Adipocyte (in vitro differentiated cells): Measurements from ENCODE around the gene EIPR1.
"Not testable (repeated sequence)": the region's sequence is repeated elsewhere in the genome, so short reads cannot be mapped to it uniquely, and the experiment has no call there.

Source experiments
- DNase-seq: peaks from one replicate; pipeline ENCODE4 v3.0.0-alpha.2; 2015; ENCODE audit warnings: low read depth
- H3K27me3 ChIP-seq: replicated peaks from 2 replicates; pipeline ENCODE4 v1.7.0; 2013; ENCODE audit warnings: mild to moderate bottlenecking, low read length, moderate library complexity; ENCODE audit not compliant: control insufficient read depth, insufficient read depth
- H3K36me3 ChIP-seq: 2 replicates; pipeline ENCODE4 v1.7.0; 2013; ENCODE audit warnings: low read length, mild to moderate bottlenecking, moderate library complexity; ENCODE audit not compliant: control insufficient read depth, insufficient read depth, severe bottlenecking
- H3K4me1 ChIP-seq: 2 replicates; pipeline ENCODE4 v1.7.0; 2013; ENCODE audit warnings: mild to moderate bottlenecking, low read length, moderate library complexity; ENCODE audit not compliant: control insufficient read depth, insufficient read depth
- H3K4me3 ChIP-seq: 2 replicates; pipeline ENCODE4 v1.7.0; 2013; ENCODE audit warnings: mild to moderate bottlenecking, low read length, moderate library complexity
- H3K9ac ChIP-seq: 2 replicates; pipeline ENCODE4 v1.7.0; 2013; ENCODE audit warnings: mild to moderate bottlenecking, low read length, moderate library complexity
- H3K9me3 ChIP-seq: 2 replicates; pipeline ENCODE4 v1.7.0; 2013; ENCODE audit warnings: mild to moderate bottlenecking, low read length, moderate library complexity; ENCODE audit not compliant: control insufficient read depth

EIPR1 gene

DNA sequence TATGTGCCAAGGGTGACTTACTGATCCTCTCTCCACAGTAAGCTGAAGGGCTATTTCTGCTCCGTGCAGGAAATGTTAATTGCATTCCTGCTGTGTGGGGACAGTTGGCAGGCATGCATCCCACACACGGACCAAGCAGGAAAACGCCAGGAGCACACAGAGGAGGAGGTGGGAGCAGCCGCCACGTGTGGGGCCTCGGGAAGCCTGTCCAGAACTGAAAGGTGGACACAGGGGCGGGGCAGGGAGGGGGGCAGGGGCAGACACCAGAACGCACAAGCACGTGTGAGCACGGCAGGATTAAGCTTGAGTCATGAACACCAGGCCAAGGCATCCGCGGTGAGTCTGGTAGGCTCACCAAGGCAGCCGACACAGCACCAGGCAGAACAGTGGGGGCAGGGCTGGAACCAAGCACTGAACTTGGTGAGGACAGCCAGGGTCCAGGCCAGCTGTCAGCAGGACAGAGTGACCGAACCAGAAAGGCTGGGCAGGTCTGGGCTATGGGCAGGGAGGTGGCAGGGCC, 177.1 kb downstream of the EIPR1 start:
- no peaks in the 10 kb centered on the region for H3K9me3 ChIP-seq
- H3K4me3 ChIP-seq = no peak overlapping the region
- no peak overlapping the region for H3K9ac ChIP-seq
- no peaks in the 10 kb centered on the region for H3K4me1 ChIP-seq
- peaks cover 8% of the 10 kb centered on the region for H3K36me3 ChIP-seq
- DNase-seq = no peak
- no peaks in the 10 kb centered on the region for H3K27me3 ChIP-seq

DNA sequence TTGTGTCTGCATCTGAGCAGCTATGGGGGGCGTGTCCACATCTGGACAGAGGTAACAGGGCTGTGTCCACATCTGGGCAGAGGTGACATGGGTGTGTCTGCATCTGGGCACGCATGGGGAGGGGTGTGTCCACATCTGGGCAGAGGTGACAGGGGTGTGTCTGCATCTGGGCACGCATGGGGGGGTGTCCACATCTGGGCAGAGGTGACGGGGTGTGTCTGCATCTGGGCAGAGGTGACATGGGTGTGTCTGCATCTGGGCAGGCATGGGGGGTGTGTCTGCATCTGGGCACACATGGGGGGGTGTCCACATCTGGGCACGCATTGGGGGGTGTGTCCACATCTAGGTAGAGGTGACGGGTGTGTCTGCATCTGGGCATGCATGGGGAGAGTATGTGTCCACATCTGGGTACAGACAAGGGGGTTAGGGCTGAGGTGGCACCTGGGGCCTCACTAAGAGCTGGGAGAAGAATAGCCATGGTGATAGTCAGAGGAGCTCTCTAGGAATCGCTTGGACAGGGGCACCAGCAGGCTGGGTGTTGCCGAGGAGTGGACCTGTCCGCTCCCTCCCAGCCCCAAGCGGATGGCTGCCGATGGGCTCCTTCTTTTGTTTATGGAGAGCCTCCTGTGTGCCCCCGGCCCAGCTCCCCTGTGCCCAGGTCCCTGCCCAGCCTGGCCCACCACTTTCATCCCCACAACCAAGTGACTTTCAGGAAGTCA, 177.8 kb downstream of the EIPR1 start:
- DNase-seq = no peak
- H3K36me3 ChIP-seq = peaks cover 14% of the 10 kb centered on the region
- H3K9me3 ChIP-seq = no peaks in the 10 kb centered on the region
- H3K27me3 ChIP-seq = no peaks in the 10 kb centered on the region
- H3K9ac ChIP-seq = no peak overlapping the region
- H3K4me1 ChIP-seq = no peaks in the 10 kb centered on the region
- no peak overlapping the region for H3K4me3 ChIP-seq

DNA sequence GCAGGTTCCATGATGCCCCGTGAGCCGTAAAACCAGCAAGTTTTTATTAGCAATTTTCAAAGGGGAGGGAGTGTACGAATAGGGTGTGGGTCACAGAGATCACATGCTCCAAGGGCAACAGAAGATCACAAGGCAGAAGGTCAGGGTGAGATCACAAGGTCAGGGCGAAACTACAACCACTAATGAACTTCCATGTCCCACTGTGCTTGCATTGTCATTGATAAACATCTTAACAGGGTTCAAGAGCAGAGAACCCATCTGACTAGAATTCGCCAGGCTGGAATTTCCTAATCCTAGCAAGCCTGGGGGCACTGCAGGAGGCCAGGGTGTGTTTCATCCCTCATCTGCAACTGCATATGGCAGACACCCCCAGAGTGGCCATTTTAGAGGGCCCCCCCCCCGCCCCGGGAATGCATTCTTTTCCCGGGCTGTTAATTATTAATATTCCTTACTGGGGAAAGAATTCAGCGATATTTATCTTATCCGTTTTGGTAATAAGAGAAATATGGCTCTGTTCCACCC, 178.9 kb downstream of the EIPR1 start:
- not testable (repeated sequence) for H3K9me3 ChIP-seq, H3K27me3 ChIP-seq, H3K9ac ChIP-seq, DNase-seq, H3K4me3 ChIP-seq, H3K4me1 ChIP-seq
- peaks cover 15% of the 10 kb centered on the region for H3K36me3 ChIP-seq

DNA sequence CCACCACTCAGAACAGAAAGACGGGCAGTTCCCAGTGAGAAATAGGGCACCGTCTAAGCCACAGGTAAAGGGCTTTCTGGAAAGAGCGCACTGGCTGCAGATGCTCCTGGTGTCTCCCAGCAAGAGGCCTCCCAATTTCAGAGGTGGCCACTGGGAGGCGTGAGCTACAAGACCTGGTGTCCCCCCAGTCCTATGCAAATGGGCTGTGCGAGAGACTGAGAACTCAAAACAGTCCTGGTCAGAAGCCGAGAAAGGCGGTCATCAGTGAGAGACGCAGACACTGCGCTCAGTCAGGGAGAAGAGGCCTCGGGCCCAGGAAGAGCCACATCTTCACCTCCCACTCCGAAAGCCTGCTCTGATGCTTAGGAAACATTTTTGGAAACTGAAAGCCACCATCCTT, 179.5 kb downstream of the EIPR1 start:
- H3K4me1 ChIP-seq = no peaks in the 10 kb centered on the region
- H3K9ac ChIP-seq = no peak overlapping the region
- no peak overlapping the region for H3K4me3 ChIP-seq
- no peak for DNase-seq
- no peaks in the 10 kb centered on the region for H3K9me3 ChIP-seq
- H3K36me3 ChIP-seq = peaks cover 15% of the 10 kb centered on the region
- no peaks in the 10 kb centered on the region for H3K27me3 ChIP-seq

DNA sequence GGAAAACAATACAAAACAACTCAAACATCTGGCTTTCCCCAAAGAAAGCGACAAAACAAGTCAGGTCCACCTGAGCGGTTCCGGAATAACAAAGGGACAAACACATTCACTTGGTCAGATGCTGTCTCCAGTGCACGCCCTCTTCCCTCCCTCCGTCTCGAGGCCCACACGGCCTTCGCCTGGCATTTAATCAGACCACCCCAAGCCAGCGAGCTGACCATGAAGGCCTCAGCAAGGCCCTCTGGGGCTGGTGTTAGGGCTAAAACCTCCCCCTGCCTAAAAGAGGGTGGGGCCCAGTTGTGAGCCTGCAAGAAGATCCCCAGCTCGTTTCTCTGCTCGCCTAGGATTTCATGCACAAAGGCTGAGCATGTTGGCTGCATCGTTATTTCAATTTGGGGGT, 180.3 kb downstream of the EIPR1 start:
- Histone ChIP-seq H3K9ac (no peak overlapping the region), H3K27me3 (no peaks in the 10 kb centered on the region), H3K4me1 (no peaks in the 10 kb centered on the region), H3K36me3 (peaks cover 21% of the 10 kb centered on the region), H3K9me3 (no peaks in the 10 kb centered on the region), H3K4me3 (no peak overlapping the region)
- no peak for DNase-seq

DNA sequence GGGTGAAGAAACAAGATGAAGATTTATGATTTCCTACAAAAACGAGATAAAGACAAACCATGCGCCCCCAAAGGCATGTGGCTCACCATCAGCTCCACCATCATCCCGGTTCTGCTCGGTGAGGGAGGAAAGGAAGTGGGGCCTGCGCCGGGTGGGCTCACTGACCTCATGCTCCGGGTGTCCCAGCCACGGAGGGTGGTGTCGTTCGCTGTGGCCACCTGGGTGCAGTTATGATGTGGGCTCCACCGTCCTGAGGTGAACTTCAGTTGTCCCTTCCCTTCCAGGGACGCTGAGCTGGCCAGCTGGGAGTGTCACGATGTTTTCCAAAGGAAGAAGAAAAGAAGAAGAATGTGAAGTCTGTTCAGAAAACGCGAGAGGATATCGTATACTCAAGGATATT, 180.9 kb downstream of the EIPR1 start:
- Histone ChIP-seq H3K4me1 (no peaks in the 10 kb centered on the region), H3K4me3 (no peak overlapping the region), H3K36me3 (peaks cover 26% of the 10 kb centered on the region), H3K9ac (no peak overlapping the region), H3K9me3 (no peaks in the 10 kb centered on the region), H3K27me3 (no peaks in the 10 kb centered on the region)
- DNase-seq = no peak

DNA sequence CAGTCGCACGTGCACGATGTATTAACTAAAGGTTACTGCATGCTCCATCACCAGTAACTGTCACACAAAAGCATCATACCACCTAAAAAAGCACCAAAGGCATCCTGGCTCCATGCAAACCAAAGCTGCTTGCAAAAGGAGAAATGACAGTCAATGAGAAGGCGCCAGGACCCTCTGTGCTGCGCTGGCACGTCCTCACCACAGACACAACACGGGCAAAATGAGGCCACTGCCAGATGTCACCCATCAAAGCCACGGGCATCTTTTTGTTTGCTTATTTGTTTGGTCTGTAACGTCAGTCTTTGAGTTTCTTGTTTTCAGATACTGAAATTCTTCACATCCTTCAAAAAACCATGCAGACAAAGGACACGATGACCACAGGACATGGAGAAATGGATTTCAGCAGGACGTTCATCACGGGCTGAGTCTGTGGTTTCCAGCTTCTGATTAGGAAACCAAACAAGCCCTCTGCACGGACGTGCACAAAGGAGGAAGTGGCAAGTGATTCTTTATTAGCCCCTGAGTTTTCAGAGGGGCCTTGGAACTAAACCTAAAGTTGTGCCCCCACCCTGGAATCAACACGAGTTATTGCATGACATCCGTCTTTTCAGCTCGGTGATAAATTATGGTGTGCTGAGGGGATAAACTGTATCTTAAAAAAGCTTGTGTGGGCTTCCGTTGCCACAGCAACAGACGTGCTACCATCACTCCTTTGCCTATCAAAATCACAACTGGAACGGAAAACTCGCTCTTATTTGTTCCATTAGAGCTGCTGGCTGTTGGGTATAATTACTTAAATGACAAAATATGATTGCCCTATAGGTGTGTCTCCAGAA, 181.8 kb downstream of the EIPR1 start:
- DNase-seq = no peak
- H3K4me3 ChIP-seq = no peak overlapping the region
- H3K9me3 ChIP-seq = no peaks in the 10 kb centered on the region
- no peaks in the 10 kb centered on the region for H3K4me1 ChIP-seq
- peaks cover 33% of the 10 kb centered on the region for H3K36me3 ChIP-seq
- H3K27me3 ChIP-seq = no peaks in the 10 kb centered on the region
- no peak overlapping the region for H3K9ac ChIP-seq

DNA sequence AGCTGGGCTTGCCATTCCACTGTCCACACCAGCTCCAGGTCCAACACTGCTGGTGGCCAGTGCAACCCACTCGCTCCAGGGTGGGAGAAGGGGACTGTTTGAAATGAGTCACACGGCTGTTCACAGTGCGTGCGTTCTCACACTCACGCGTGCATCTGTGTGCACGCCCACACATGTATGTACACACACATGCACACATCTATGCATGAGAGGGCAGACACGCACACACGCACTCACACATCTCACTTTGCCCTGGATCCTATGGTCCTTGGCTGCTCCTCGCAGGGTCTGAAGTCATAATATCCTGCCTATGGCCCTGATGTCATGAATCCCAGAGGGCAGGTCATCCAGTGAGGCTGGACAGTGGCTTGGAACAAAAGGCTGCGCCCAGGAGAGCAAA, 182.8 kb downstream of the EIPR1 start:
- no peak overlapping the region for H3K9ac ChIP-seq
- no peaks in the 10 kb centered on the region for H3K9me3 ChIP-seq
- DNase-seq = no peak
- H3K4me3 ChIP-seq = no peak overlapping the region
- H3K36me3 ChIP-seq = peaks cover 33% of the 10 kb centered on the region
- no peaks in the 10 kb centered on the region for H3K4me1 ChIP-seq
- no peaks in the 10 kb centered on the region for H3K27me3 ChIP-seq

DNA sequence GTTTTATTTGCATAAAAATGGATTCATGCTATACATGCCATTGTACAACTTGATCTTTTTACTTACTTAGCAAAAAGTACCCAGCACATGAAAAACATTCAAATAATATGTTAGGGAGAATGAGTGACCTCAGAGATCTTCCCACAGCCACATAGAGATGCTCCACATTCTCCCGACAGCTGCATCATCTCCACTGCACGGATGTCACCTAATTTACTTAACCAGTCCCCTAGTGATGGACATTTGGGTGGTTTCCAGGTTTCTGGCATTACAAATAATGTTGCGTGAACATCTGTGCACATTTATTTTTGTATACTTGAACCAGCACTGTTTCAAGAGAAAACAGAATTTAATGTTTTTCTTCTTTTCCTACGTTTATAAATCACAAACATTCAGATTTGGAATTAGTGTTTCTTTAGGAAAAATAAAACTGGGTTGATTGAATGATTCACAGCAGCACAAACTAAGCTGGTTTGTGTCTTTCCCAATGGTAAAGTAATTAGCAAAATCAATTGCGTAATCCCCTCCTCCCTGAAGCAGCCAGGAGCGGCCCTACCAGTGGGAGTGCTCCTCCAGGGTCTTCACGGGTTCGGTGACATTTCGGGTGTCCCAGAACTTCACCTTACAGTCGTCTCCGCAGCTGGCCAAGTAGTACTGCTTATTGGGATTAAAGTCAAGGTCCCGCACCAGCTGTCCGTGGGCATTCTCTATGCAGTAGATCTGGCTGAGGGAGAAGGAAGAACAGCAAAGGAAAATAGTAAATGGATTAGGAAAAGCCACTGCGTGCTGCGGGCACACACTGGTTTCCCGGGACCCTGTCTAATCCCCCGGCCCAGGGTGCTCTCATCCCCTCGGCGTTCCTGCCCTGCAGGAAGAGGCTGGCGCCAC, 183.9 kb downstream of the EIPR1 start:
- Histone ChIP-seq H3K9me3 (no peaks in the 10 kb centered on the region), H3K36me3 (peaks cover 42% of the 10 kb centered on the region), H3K9ac (no peak overlapping the region), H3K27me3 (no peaks in the 10 kb centered on the region), H3K4me3 (no peak overlapping the region), H3K4me1 (no peaks in the 10 kb centered on the region)
- peak; percentile 55 for DNase-seq

DNA sequence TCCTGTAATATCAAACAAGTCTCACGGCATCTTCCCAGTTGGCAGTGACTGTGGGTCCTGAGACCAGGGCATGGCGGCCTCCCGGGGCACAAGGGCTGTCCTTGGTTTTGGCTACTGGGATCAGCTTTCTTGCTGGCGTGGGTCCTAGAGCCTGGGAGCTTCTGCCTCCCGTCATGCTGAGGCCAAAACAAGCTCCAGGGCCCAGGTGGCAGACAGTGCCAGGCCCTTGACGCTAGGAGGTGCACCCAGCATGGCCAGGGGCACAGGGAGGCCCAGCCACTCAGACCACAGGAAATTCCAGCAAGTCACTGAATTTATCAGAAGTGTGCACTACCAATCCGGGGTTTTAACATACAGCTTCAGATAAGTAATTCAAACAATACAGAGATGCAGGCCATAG, 184.7 kb downstream of the EIPR1 start:
- DNase-seq = no peak
- Histone ChIP-seq H3K9ac (no peak overlapping the region), H3K27me3 (no peaks in the 10 kb centered on the region), H3K36me3 (peaks cover 43% of the 10 kb centered on the region), H3K4me1 (no peaks in the 10 kb centered on the region), H3K9me3 (no peaks in the 10 kb centered on the region), H3K4me3 (no peak overlapping the region)
